H9 (cell line): ENCODE results near the gene WDR38. TPM values are rescaled to one million over a fixed set of nuclear protein-coding genes. Genes with fewer than 3 reads are reported as not detected.

Source experiments
- DNase-seq: peaks from one replicate; pipeline ENCODE4 v3.0.0-alpha.2; 2017
- H2AFZ ChIP-seq: one replicate; pipeline ENCODE4 v1.6.1; 2013; ENCODE audit warnings: mild to moderate bottlenecking, low read length, control low read depth, moderate library complexity
- H2AK5ac ChIP-seq: 2 replicates; pipeline ENCODE4 v1.6.1; 2013; ENCODE audit warnings: low read length, control low read depth, mixed read lengths; ENCODE audit not compliant: insufficient read length
- H2BK120ac ChIP-seq: one replicate; pipeline ENCODE4 v1.6.1; 2013; ENCODE audit warnings: low read depth, mild to moderate bottlenecking, low read length, control low read depth, inconsistent platforms; ENCODE audit not compliant: poor library complexity, severe bottlenecking
- H2BK12ac ChIP-seq: 2 replicates; pipeline ENCODE4 v1.6.1; 2013; ENCODE audit warnings: low read length, control low read depth, mixed read lengths, low read depth; ENCODE audit not compliant: insufficient read length
- H2BK15ac ChIP-seq: 2 replicates; pipeline ENCODE4 v1.6.1; 2013; ENCODE audit warnings: low read depth, low read length, control low read depth
- H2BK20ac ChIP-seq: one replicate; pipeline ENCODE4 v1.6.1; 2013; ENCODE audit warnings: low read depth, mild to moderate bottlenecking, low read length, control low read depth, inconsistent platforms; ENCODE audit not compliant: poor library complexity, severe bottlenecking
- H2BK5ac ChIP-seq: 2 replicates; pipeline ENCODE4 v1.6.1; 2013; ENCODE audit warnings: low read length, control low read depth, mixed read lengths; ENCODE audit not compliant: insufficient read length
- H3K14ac ChIP-seq: 2 replicates; pipeline ENCODE4 v1.6.1; 2013; ENCODE audit warnings: low read length, control low read depth; ENCODE audit not compliant: insufficient read depth
- H3K18ac ChIP-seq: 2 replicates; pipeline ENCODE4 v1.6.1; 2013; ENCODE audit warnings: low read depth, mild to moderate bottlenecking, mixed read lengths, low read length, control low read depth; ENCODE audit not compliant: insufficient read length
- H3K23ac ChIP-seq: 2 replicates; pipeline ENCODE4 v1.6.1; 2013; ENCODE audit warnings: low read length, control low read depth, mixed read lengths, low read depth; ENCODE audit not compliant: insufficient read length
- H3K23me2 ChIP-seq: 2 replicates; pipeline ENCODE4 v1.6.1; 2013; ENCODE audit warnings: low read depth, mild to moderate bottlenecking, mixed read lengths, low read length, control low read depth; ENCODE audit not compliant: insufficient read length, poor library complexity, severe bottlenecking
- H3K27ac ChIP-seq: 2 replicates; pipeline ENCODE4 v1.5.1; 2013; ENCODE audit warnings: low read length, control low read depth, mixed read lengths, low read depth; ENCODE audit not compliant: insufficient read length
- H3K27me3 ChIP-seq: 2 replicates; pipeline ENCODE4 v1.6.1; 2013; ENCODE audit warnings: low read length, control low read depth, inconsistent platforms; ENCODE audit not compliant: insufficient read depth
- H3K4ac ChIP-seq: 2 replicates; pipeline ENCODE4 v1.6.1; 2013; ENCODE audit warnings: low read depth, mild to moderate bottlenecking, control low read depth, inconsistent platforms, low read length, moderate library complexity
- H3K4me1 ChIP-seq: 2 replicates; pipeline ENCODE4 v1.6.1; 2013; ENCODE audit warnings: low read length, control low read depth, inconsistent platforms; ENCODE audit not compliant: insufficient read depth
- H3K4me2 ChIP-seq: 2 replicates; pipeline ENCODE4 v1.6.1; 2013; ENCODE audit warnings: low read length, control low read depth, mixed read lengths; ENCODE audit not compliant: insufficient read length, insufficient read depth
- H3K56ac ChIP-seq: 2 replicates; pipeline ENCODE4 v1.6.1; 2013; ENCODE audit warnings: low read depth, mild to moderate bottlenecking, mixed read lengths, low read length, control low read depth; ENCODE audit not compliant: insufficient read length
- H3K79me1 ChIP-seq: 2 replicates; pipeline ENCODE4 v1.6.1; 2013; ENCODE audit warnings: low read depth, mild to moderate bottlenecking, moderate library complexity, low read length, control low read depth, inconsistent platforms; ENCODE audit not compliant: insufficient read depth, poor library complexity, severe bottlenecking
- H3K79me2 ChIP-seq: 2 replicates; pipeline ENCODE4 v1.6.1; 2013; ENCODE audit warnings: low read length, control low read depth, inconsistent platforms; ENCODE audit not compliant: insufficient read depth
- H3K9ac ChIP-seq: 2 replicates; pipeline ENCODE4 v1.6.1; 2013; ENCODE audit warnings: low read length, control low read depth, mixed read lengths; ENCODE audit not compliant: insufficient read length; ENCODE audit errors: extremely low read depth
- H3K9me3 ChIP-seq: one replicate; pipeline ENCODE4 v1.6.1; 2013; ENCODE audit warnings: low read depth, low read length, inconsistent platforms; ENCODE audit not compliant: control insufficient read depth
- H3T11ph ChIP-seq: one replicate; pipeline ENCODE4 v1.6.1; 2013; ENCODE audit warnings: mild to moderate bottlenecking, low read length, control low read depth, inconsistent platforms
- H4K20me1 ChIP-seq: one replicate; pipeline ENCODE4 v1.6.1; 2013; ENCODE audit not compliant: control insufficient read depth, insufficient read length, insufficient read depth
- H4K5ac ChIP-seq: 2 replicates; pipeline ENCODE4 v1.6.1; 2013; ENCODE audit warnings: low read depth, mild to moderate bottlenecking, mixed read lengths, low read length, control low read depth; ENCODE audit not compliant: insufficient read length
- H4K8ac ChIP-seq: replicated peaks from 2 replicates; pipeline ENCODE4 v1.6.1; 2013; ENCODE audit warnings: low read length, control low read depth, mixed read lengths, low read depth; ENCODE audit not compliant: insufficient read length
- H4K91ac ChIP-seq: 2 replicates; pipeline ENCODE4 v1.6.1; 2013; ENCODE audit warnings: low read depth, mild to moderate bottlenecking, moderate library complexity, mixed read lengths, low read length, control low read depth; ENCODE audit not compliant: insufficient read length
- H3K27ac Mint-ChIP-seq, 3 experiments: 2 replicates in 2 of 3; 3 replicates in 1 of 3; pipeline ENCODE4 v1.8.0; 2020 to 2021; ENCODE audit warnings: mixed read lengths in 3 of 3, mild to moderate bottlenecking in 1 of 3, moderate library complexity in 1 of 3
- H3K27me3 Mint-ChIP-seq: 2 replicates; pipeline ENCODE4 v1.8.0; 2021; ENCODE audit warnings: low read depth, mild to moderate bottlenecking, moderate library complexity, mixed read lengths
- H3K36me3 Mint-ChIP-seq, 3 experiments: 2 replicates in 2 of 3; 3 replicates in 1 of 3; pipeline ENCODE4 v1.8.0; 2020 to 2021; ENCODE audit warnings: low read depth in 3 of 3, mixed read lengths in 3 of 3; ENCODE audit not compliant: insufficient read depth in 1 of 3
- H3K4me1 Mint-ChIP-seq, 2 experiments: 2 replicates each; pipeline ENCODE4 v1.8.0; 2020; ENCODE audit warnings: mixed read lengths in 2 of 2
- H3K4me3 Mint-ChIP-seq, 2 experiments: 2 replicates in 1 of 2; 3 replicates in 1 of 2; pipeline ENCODE4 v1.8.0; 2020 to 2021; ENCODE audit warnings: mild to moderate bottlenecking in 2 of 2, mixed read lengths in 2 of 2, moderate library complexity in 1 of 2
- H3K9me3 Mint-ChIP-seq, 2 experiments: 2 replicates in 1 of 2; 3 replicates in 1 of 2; pipeline ENCODE4 v1.8.0; 2020; ENCODE audit warnings: mild to moderate bottlenecking in 2 of 2, mixed read lengths in 2 of 2, moderate library complexity in 1 of 2
- CTCF ChIP-seq: fragments of 200-600 bp; sonication (generic); conservative IDR thresholded peaks from 3 replicates; pipeline ENCODE4 v1.8.0; 2021; ENCODE audit warnings: antibody characterized with exemption, mild to moderate bottlenecking
- WGBS: extraction: QIAGEN DNeasy Blood & Tissue Kit; methylation state at CpG from one replicate; pipeline ENCODE4 v1.1.7; 2013; ENCODE audit warnings: missing lambda C conversion rate, low lambda C conversion rate, mixed read lengths; ENCODE audit not compliant: insufficient read length; ENCODE audit errors: extremely low coverage; 5-methylcytosine and 5-hydroxymethylcytosine counted together
- total RNA-seq: library from RNA; stranded (reverse); gene quantifications from 2 replicates; pipeline ENCODE4 v1.2.1, GENCODE V29; 2021

WDR38 gene
- total RNA-seq, 1 experiment from 2014 or later: not detected

GRCh38 chr9:124808246-124808956, 44.9 kb upstream of the WDR38 start:
- Histone ChIP-seq H3T11ph (no peak overlapping the region), H3K14ac (no peak overlapping the region), H2BK120ac (no peak overlapping the region), H3K79me1 (no peaks in the 10 kb centered on the region), H3K18ac (no peak overlapping the region), H3K23me2 (no peaks in the 10 kb centered on the region), H3K27me3 (no peaks in the 10 kb centered on the region), H2BK15ac (no peak overlapping the region), H3K9ac (no peak overlapping the region), H4K91ac (no peak overlapping the region), H3K27ac (no peak overlapping the region), H3K4me2 (no peak overlapping the region), H2BK20ac (no peak overlapping the region), H3K79me2 (no peaks in the 10 kb centered on the region), H3K56ac (no peak overlapping the region), H3K4ac (no peak overlapping the region), H3K23ac (no peak overlapping the region), H2AK5ac (no peak overlapping the region), H4K20me1 (no peaks in the 10 kb centered on the region), H3K4me1 (peaks cover 3% of the 10 kb centered on the region; the same call in 1 of the 2 replicates), H4K8ac (no peak overlapping the region), H3K9me3 (no peaks in the 10 kb centered on the region), H2AFZ (no peak overlapping the region), H2BK12ac (no peak overlapping the region), H2BK5ac (no peak overlapping the region), H4K5ac (no peak overlapping the region)
- no peaks in the 10 kb centered on the region for H3K27me3 Mint-ChIP-seq
- peaks cover 31 to 40% of the 10 kb centered on the region in 2 experiments for H3K4me1 Mint-ChIP-seq
- peak overlapping the region; percentile 32 to 78 (median 55) for H3K27ac Mint-ChIP-seq
- TF ChIP-seq CTCF: no peak
- H3K4me3 Mint-ChIP-seq: no peak overlapping the region
- no peaks in the 10 kb centered on the region; a peak in 1 of 7 replicates for H3K36me3 Mint-ChIP-seq
- no peaks in the 10 kb centered on the region for H3K9me3 Mint-ChIP-seq
- no CpG with 5 or more reads among the region's 12 CpGs for WGBS
- no peak for DNase-seq
